B cell (primary cell): Measurements from ENCODE around the gene ZC2HC1B. TPM values are rescaled to one million over a fixed set of nuclear protein-coding genes. Genes with fewer than 3 reads are reported as not detected.

ENCODE experiments used
- ATAC-seq: fragments of 200-7000 bp; cut with Tn5 transposase; one replicate; pipeline ENCODE4 v1.10.0; 2021; ENCODE audit warnings: low read depth, mild to moderate bottlenecking, moderate number of reproducible peaks, moderate library complexity
- CTCF ChIA-PET: fragments of 350-600 bp; sonication (Branson Sonifier 250); formaldehyde crosslinking; loops from one replicate; lab custom pipeline; 2021; ENCODE audit warnings: antibody characterized with exemption, inconsistent platforms; lab: Charles Lee
- POLR2A ChIA-PET: fragments of 350-600 bp; sonication (Branson Sonifier 250); formaldehyde crosslinking; loops from one replicate; lab custom pipeline; 2021; ENCODE audit warnings: antibody characterized with exemption; lab: Charles Lee
- DNase-seq: peaks from one replicate; pipeline ENCODE4 v3.0.0; 2013
- H2AFZ ChIP-seq: 2 replicates; pipeline ENCODE4 v1.6.1; 2012; ENCODE audit warnings: mild to moderate bottlenecking, low read depth, low read length; ENCODE audit not compliant: insufficient read depth, poor library complexity, severe bottlenecking
- H3K27ac ChIP-seq, 2 donors: 1 replicate in 1 of 2; 2 replicates in 1 of 2; pipeline ENCODE4 v1.5.1; 2012 to 2013; ENCODE audit warnings: low read length in 2 of 2, mild to moderate bottlenecking in 2 of 2, moderate library complexity in 1 of 2
- H3K27me3 ChIP-seq, 4 experiments: fragments of 200-600 bp in 1 of 4; sonication (generic) in 1 of 4; replicated peaks in 1 of 4; 1 replicate in 2 of 4; 2 replicates in 2 of 4; pipeline versions ENCODE4 v1.6.1 to v1.7.0; 2013 to 2016; ENCODE audit warnings: low read length in 3 of 4, mild to moderate bottlenecking in 2 of 4, mixed read lengths in 1 of 4, moderate library complexity in 1 of 4; ENCODE audit not compliant: insufficient read depth in 4 of 4, control insufficient read depth in 3 of 4; ENCODE audit errors: control extremely low read depth in 1 of 4
- H3K36me3 ChIP-seq, 2 experiments: replicated peaks in 1 of 2; 1 replicate in 1 of 2; 2 replicates in 1 of 2; pipeline versions ENCODE4 v1.6.1 to v1.7.1; 2013; ENCODE audit warnings: low read length in 1 of 2; ENCODE audit not compliant: insufficient read depth in 2 of 2, control insufficient read depth in 1 of 2; ENCODE audit errors: control extremely low read depth in 1 of 2, extremely low read depth in 1 of 2
- H3K4me1 ChIP-seq, 2 donors: fragments of 200-600 bp in 1 of 2; sonication (generic) in 1 of 2; 1 replicate in 1 of 2; 2 replicates in 1 of 2; pipeline versions ENCODE4 v1.5.1 to v1.6.1; 2013 to 2017; ENCODE audit warnings: low read length in 2 of 2; ENCODE audit not compliant: control insufficient read depth in 2 of 2, insufficient read depth in 2 of 2
- H3K4me2 ChIP-seq: replicated peaks from 2 replicates; pipeline ENCODE3; 2012; ENCODE audit warnings: mild to moderate bottlenecking, low read depth, low read length; ENCODE audit not compliant: poor library complexity, severe bottlenecking
- H3K4me3 ChIP-seq, 5 experiments: fragments of 200-600 bp in 1 of 5; sonication (generic) in 1 of 5; 1 replicate in 3 of 5; 2 replicates in 2 of 5; pipeline versions ENCODE4 v1.5.1 to v1.7.0; 2011 to 2016; ENCODE audit warnings: low read length in 4 of 5, mild to moderate bottlenecking in 4 of 5, low read depth in 2 of 5, control low read depth in 1 of 5, moderate library complexity in 1 of 5; ENCODE audit not compliant: insufficient read depth in 1 of 5; ENCODE audit errors: control extremely low read depth in 1 of 5, extremely low read depth in 1 of 5
- H3K79me2 ChIP-seq: fragments of 200-600 bp; sonication (generic); one replicate; pipeline ENCODE4 v1.6.0; 2016; ENCODE audit warnings: low read length; ENCODE audit not compliant: control insufficient read depth, insufficient read depth
- H3K9ac ChIP-seq: fragments of 200-600 bp; sonication (generic); 2 replicates; pipeline ENCODE4 v1.6.1; 2017; ENCODE audit warnings: mild to moderate bottlenecking, low read length, moderate library complexity
- H3K9me3 ChIP-seq, 3 donors: one replicate each; pipeline versions ENCODE4 v1.6.1 to v1.7.1; 2013; ENCODE audit warnings: low read length in 2 of 3; ENCODE audit not compliant: control insufficient read depth in 2 of 3, insufficient read depth in 1 of 3; ENCODE audit errors: control extremely low read depth in 1 of 3
- H4K20me1 ChIP-seq: 2 replicates; pipeline ENCODE4 v1.6.0; 2012; ENCODE audit warnings: mild to moderate bottlenecking, low read length; ENCODE audit not compliant: insufficient read depth, control insufficient read depth, poor library complexity, severe bottlenecking
- H3K27ac Mint-ChIP-seq: one replicate; pipeline ENCODE4 v1.8.0; 2021; ENCODE audit warnings: mixed read lengths
- H3K27me3 Mint-ChIP-seq: one replicate; pipeline ENCODE4 v1.8.0; 2021; ENCODE audit warnings: mixed read lengths
- H3K4me1 Mint-ChIP-seq: one replicate; pipeline ENCODE4 v1.8.0; 2021; ENCODE audit warnings: mixed read lengths
- H3K4me3 Mint-ChIP-seq: one replicate; pipeline ENCODE4 v1.8.0; 2021; ENCODE audit warnings: mixed read lengths
- H3K9me3 Mint-ChIP-seq: one replicate; pipeline ENCODE4 v1.8.0; 2022; ENCODE audit warnings: mixed read lengths; ENCODE audit not compliant: insufficient read depth
- CTCF ChIP-seq: fragments of 200-600 bp; IDR thresholded peaks from one replicate; pipeline ENCODE4 v1.8.0; 2022; ENCODE audit warnings: antibody characterized with exemption, mild to moderate bottlenecking
- EZH2 ChIP-seq: IDR thresholded peaks from 2 replicates; pipeline ENCODE4 v1.6.1; 2012; ENCODE audit warnings: borderline replicate concordance, low read depth, mild to moderate bottlenecking, moderate library complexity, low read length; ENCODE audit not compliant: insufficient read depth, poor library complexity, severe bottlenecking
- WGBS: methylation state at CpG from one replicate; pipeline ENCODE4 v1.1.5; 2013; ENCODE audit warnings: missing lambda C conversion rate; ENCODE audit not compliant: insufficient coverage; 5-methylcytosine and 5-hydroxymethylcytosine counted together
- intact Hi-C: fragments of 100-400 bp; cut with micrococcal nuclease; formaldehyde crosslinking; loops from one replicate; pipeline ENCODE4 v1.10.0; 2022
- polyA plus RNA-seq: library from polyadenylated mRNA; depleted of rRNA; stranded (reverse); fragments of >200 nt; gene quantifications from 2 replicates; pipeline ENCODE4 v1.2.3, GENCODE V29; 2012
- total RNA-seq, 2 donors: library from RNA; stranded (reverse); fragments of 120-200 nt in 1 of 2; gene quantifications; 1 replicate in 1 of 2; 2 replicates in 1 of 2; pipeline versions ENCODE4 v1.2.3 to v1.2.4, GENCODE V29; 2013 to 2022

The ZC2HC1B gene
- total and polyA plus RNA-seq, 2 donors (not counting 1 experiment from before 2014, with no cell fraction given): 0.51 to 0.84 TPM

GRCh38 chr6:143859891-143860660 is 4.2 kb upstream of the ZC2HC1B start:
- Mint-ChIP-seq H3K4me1 (no peaks in the 10 kb centered on the region), H3K27ac (no peak overlapping the region), H3K4me3 (no peak overlapping the region), H3K27me3 (no peaks in the 10 kb centered on the region), H3K9me3 (peaks cover 9% of the 10 kb centered on the region)
- Histone ChIP-seq H3K79me2 (no peaks in the 10 kb centered on the region), H3K4me3 (no peak overlapping the region), H3K27me3 (no peaks in the 10 kb centered on the region), H3K4me2 (no peak overlapping the region), H2AFZ (no peak overlapping the region), H3K4me1 (no peaks in the 10 kb centered on the region), H3K36me3 (peaks cover 21 to 90% of the 10 kb centered on the region in 2 experiments), H3K27ac (no peak overlapping the region), H3K9me3 (peaks cover 0 to 6% (median 0%) of the 10 kb centered on the region in 3 donors), H4K20me1 (peaks cover 4% of the 10 kb centered on the region), H3K9ac (no peak overlapping the region)
- ATAC-seq (no peak), DNase-seq (no peak)
- TF ChIP-seq CTCF (no peak), EZH2 (no peak)
- ChIA-PET CTCF (interaction anchor here (1.1 kb wide), 1 partner anchor 17 kb away, joined by 4 read pairs; the partner anchor contains the start of gene LTV1), POLR2A (no interaction called here)
- WGBS: 100% methylated on average over 1 of the region's 3 CpGs
- intact Hi-C loops: no loop called here

- no peak overlapping the region for H3K4me3 Mint-ChIP-seq
- no peak for TF ChIP-seq EZH2
- TF ChIP-seq CTCF: no peak
- CTCF ChIA-PET: no interaction called here
- no peaks in the 10 kb centered on the region for H3K4me1 ChIP-seq
- no peaks in the 10 kb centered on the region for H3K9me3 ChIP-seq
- H3K27ac Mint-ChIP-seq: no peak overlapping the region
- no peak overlapping the region for H3K9ac ChIP-seq
- H3K36me3 ChIP-seq: peaks cover 17 to 53% of the 10 kb centered on the region in 2 experiments
- no peak overlapping the region for H3K4me2 ChIP-seq
- POLR2A ChIA-PET: no interaction called here
- intact Hi-C loops: no loop called here
- WGBS: no CpG with 5 or more reads among the region's 2 CpGs
- H2AFZ ChIP-seq: no peak overlapping the region
- no peak overlapping the region for H3K4me3 ChIP-seq
- no peaks in the 10 kb centered on the region for H3K4me1 Mint-ChIP-seq
- H3K27me3 ChIP-seq: no peaks in the 10 kb centered on the region
- no peaks in the 10 kb centered on the region for H3K79me2 ChIP-seq
- no peaks in the 10 kb centered on the region for H3K27me3 Mint-ChIP-seq
- no peaks in the 10 kb centered on the region for H3K9me3 Mint-ChIP-seq
- no peaks in the 10 kb centered on the region for H4K20me1 ChIP-seq
- no peak overlapping the region for H3K27ac ChIP-seq
- DNase-seq (no peak), ATAC-seq (no peak)
These were observed 503 bp upstream of the ZC2HC1B start for GRCh38 chr6:143863771-143864170.
